Activated effector memory CD4-positive, alpha-beta T cell treated with anti-CD3 and anti-CD28 coated beads, Interleukin-2, amount 50 U/mL, for 16 hours (primary cell): ENCODE data around the gene DSPP.

Experiments
- DNase-seq: peaks from one replicate; pipeline ENCODE4 v3.0.0-alpha.2; 2020

Gene DSPP

GRCh38 chr4:87632469-87632868 is 24.1 kb downstream of the DSPP start:
- DNase-seq: no peak

GRCh38 chr4:87633243-87633642 is 24.9 kb downstream of the DSPP start:
- DNase-seq: no peak

DNA sequence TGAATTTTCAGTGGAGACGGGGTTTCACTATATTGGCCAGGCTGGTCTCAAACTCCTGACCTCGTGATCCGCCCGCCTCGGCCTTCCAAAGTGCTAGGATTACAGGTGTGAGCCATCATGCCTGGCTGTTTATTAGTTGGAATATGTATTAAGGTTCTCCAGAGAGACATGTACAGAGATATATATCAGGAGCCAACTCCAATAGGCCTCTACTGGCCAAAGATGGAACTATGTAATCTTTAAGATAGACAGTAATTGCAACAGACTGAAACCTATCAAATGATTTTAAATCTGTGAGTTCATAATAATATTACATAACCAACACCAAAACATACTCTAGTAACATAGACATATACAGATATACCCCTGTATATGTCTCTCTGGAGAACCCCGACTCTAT is 36.0 kb downstream of the DSPP start:
- no peak for DNase-seq

DNA sequence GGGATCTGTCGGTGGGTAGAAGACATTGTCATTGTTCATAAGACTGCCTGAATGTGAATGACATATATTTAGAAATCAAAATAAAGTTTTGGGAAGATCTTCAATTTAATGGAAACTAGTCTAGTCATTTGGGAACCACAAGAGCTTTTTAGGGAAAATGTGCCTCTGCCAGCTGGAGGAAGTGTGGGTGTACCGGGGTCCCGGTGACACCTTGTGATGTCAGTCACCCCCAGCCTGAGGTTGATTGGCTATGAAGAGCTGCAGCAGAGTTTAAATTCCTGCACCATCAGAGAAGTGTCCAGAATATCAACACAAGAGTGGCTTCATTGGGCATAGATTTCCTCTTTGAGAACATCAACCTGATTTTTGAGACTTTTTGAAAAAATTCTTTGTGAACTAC is 41.7 kb downstream of the DSPP start, which contains the start of gene DMP1:
DMP1 (plus strand) TSS at position 301 of the 400 bp plus-strand sequence. CDS start 6,213 bp downstream, outside the sequence.
- DNase-seq: no peak

- DNase-seq: no peak
These were observed 42.6 kb downstream of the DSPP start for GRCh38 chr4:87650938-87651337.

- no peak for DNase-seq
These were observed 43.6 kb downstream of the DSPP start for GRCh38 chr4:87651941-87652340.

- DNase-seq: no peak
These were observed 46.2 kb downstream of the DSPP start for GRCh38 chr4:87654487-87655044.

GRCh38 chr4:87657525-87657924 is 49.2 kb downstream of the DSPP start:
- DNase-seq: no peak

DNA sequence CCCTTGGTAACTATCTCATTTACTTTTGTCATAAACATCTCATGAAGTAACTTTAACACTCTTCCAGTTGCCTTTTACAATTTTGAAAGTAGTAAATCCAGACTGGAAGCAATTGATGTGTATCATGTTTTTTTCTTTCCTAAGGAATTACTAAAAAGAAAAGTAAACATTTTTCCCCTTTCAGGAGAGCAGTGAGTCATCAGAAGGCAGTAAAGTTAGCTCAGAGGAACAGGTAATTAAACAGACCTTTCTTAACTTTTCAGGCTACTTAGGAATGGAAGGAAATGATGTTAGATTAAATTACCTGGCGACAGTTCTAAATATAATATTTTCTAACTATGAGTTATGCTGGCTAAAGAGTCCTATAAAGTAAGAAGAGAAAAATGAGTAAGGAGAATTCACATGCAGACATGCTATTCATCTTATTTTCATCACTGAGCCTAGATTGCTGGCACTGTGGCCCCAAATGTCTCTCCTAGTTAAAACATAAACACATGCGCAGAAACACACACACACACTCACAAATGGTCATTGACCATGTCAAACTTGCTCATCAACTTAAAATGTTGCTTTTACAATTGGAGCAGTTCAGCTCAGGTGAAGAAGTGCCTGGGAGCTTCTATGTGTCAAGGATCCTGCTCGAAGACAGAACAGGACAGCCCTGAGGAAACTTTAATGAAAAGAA is 51.1 kb downstream of the DSPP start:
- DNase-seq: no peak

- DNase-seq: no peak
These were observed 54.5 kb downstream of the DSPP start for GRCh38 chr4:87662871-87663270.
